ENCODE data around the gene COL26A1. TPM values are rescaled to one million over a fixed set of nuclear protein-coding genes. Genes with fewer than 3 reads are reported as not detected.

The COL26A1 gene
- total and polyA plus RNA-seq, 8 donors, result 0.20 to 0.55 (median 0.31) TPM; not detected in 5

DNA sequence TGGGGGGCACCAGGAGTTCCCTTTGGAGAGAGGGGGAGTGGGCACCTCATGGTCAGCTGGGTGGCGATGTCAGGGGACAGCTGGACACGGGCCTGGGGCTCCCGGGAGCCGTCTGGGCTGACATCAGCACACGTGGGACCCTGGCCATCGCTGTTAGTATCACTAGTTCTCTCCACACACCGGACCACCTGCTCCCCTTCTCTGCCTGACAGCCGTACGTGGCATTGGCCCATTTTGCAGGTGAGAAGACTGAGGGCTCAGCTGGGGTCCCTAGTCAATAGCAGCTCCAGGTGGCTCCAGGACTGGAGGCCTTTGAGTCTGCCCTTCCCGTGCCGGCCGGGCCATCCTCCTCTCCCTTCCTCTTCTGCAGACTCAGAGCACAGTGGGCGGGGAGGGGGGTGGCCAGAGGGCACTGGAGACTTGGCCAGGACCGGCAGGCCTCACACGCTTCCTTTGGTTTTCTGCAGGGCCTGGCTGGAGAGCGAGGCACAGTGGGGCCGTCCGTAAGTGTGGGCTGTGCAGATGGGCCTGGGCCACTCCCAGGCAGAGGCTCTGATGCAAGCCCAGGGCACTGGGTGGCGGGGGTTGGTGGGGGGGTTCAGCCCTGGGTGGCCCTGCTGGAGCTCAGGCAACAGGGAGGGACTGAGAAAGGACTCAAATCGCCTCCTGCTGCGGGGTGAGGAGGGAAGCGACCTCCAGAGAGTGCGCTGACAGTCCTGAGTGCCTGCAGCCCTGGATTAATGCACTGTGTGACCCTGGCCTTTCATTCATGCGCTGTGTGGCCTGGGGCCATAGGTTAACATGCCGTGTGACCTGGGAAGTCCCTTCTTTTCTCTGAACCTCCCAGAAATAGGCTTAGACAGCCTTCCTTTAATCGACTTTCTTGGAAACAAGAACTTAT is 188.2 kb downstream of the COL26A1 start:
- Histone ChIP-seq H3K9me3 (no peaks in the 10 kb centered on the region), H3K27me3 (peaks cover 0 to 29% (median 0%) of the 10 kb centered on the region in 3 donors), H3K4me3 (no peak overlapping the region), H3K27ac (no peak overlapping the region), H3K36me3 (no peaks in the 10 kb centered on the region), H3K4me1 (no peaks in the 10 kb centered on the region)
- 69 to 79% (median 73%) methylated on average over 16 to 26 of the region's 26 CpGs for WGBS, 5 donors
- intact Hi-C loops (cut with DNase I; ENCODE audit: low total_unique reads), result no loop called here
- peak in 1 of 2 donors; percentile 27 for DNase-seq
- TF ChIP-seq, protein P1, sequence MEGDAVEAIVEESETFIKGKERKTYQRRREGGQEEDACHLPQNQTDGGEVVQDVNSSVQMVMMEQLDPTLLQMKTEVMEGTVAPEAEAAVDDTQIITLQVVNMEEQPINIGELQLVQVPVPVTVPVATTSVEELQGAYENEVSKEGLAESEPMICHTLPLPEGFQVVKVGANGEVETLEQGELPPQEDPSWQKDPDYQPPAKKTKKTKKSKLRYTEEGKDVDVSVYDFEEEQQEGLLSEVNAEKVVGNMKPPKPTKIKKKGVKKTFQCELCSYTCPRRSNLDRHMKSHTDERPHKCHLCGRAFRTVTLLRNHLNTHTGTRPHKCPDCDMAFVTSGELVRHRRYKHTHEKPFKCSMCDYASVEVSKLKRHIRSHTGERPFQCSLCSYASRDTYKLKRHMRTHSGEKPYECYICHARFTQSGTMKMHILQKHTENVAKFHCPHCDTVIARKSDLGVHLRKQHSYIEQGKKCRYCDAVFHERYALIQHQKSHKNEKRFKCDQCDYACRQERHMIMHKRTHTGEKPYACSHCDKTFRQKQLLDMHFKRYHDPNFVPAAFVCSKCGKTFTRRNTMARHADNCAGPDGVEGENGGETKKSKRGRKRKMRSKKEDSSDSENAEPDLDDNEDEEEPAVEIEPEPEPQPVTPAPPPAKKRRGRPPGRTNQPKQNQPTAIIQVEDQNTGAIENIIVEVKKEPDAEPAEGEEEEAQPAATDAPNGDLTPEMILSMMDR (IDR thresholded peaks at IDR 0.05), result no peak
- TF ChIP-seq POLR2A (IDR thresholded peaks at IDR 0.05), result no peak
- no peak for TF ChIP-seq EP300 (IDR thresholded peaks at IDR 0.05)
- TF ChIP-seq POLR2AphosphoS5 (IDR thresholded peaks at IDR 0.05), result no peak

DNA sequence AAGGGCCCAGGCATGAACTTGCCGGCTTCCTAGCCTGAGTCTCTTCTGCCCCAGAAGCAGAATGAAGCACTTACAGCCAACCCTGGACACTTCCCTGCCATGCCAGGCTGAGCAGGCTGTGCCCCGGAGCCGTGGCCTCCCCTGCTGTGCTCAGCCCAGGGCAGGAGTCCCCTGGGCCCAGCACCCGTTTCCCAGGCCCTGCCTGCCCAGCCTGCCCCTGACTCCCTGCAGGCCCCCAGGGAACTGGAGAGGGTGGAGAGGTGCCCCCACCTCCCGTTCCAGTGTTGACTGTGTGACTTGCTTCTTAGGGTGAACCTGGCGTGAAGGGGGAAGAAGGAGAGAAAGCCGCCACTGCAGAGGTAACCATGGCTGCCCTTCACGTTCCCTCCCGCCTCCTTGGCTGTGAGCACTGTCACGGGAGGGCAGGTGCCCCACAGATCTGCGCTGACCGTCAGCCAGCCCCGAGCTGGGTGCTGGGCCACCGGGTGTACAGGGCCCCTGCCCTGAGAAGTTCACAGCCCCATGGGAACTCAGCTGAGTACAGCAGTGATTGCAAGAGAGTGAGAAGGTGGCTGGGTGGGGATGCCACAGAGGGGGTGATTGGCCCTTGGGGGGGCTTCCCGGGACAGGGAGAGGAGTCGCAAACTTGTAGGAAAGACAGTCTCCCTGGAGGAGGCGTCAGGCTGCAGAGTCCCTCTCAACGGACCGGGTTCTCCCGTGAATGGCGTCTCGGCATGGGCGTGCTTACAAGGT is 190.5 kb downstream of the COL26A1 start:
- 80 to 88% (median 84%) methylated on average over 16 to 23 of the region's 23 CpGs for WGBS, 5 donors
- Histone ChIP-seq H3K27me3 (peaks cover 0 to 30% (median 0%) of the 10 kb centered on the region in 3 donors), H3K9me3 (no peaks in the 10 kb centered on the region), H3K4me1 (no peaks in the 10 kb centered on the region), H3K4me3 (no peak overlapping the region), H3K27ac (no peak overlapping the region), H3K36me3 (no peaks in the 10 kb centered on the region)
- DNase-seq, result no peak
- intact Hi-C loops (cut with DNase I; ENCODE audit: low total_unique reads), result no loop called here
- TF ChIP-seq EP300 (IDR thresholded peaks at IDR 0.05) (no peak), POLR2AphosphoS5 (IDR thresholded peaks at IDR 0.05) (no peak), POLR2A (IDR thresholded peaks at IDR 0.05) (no peak)
- TF ChIP-seq, protein P1 (IDR thresholded peaks at IDR 0.05), result no peak

DNA sequence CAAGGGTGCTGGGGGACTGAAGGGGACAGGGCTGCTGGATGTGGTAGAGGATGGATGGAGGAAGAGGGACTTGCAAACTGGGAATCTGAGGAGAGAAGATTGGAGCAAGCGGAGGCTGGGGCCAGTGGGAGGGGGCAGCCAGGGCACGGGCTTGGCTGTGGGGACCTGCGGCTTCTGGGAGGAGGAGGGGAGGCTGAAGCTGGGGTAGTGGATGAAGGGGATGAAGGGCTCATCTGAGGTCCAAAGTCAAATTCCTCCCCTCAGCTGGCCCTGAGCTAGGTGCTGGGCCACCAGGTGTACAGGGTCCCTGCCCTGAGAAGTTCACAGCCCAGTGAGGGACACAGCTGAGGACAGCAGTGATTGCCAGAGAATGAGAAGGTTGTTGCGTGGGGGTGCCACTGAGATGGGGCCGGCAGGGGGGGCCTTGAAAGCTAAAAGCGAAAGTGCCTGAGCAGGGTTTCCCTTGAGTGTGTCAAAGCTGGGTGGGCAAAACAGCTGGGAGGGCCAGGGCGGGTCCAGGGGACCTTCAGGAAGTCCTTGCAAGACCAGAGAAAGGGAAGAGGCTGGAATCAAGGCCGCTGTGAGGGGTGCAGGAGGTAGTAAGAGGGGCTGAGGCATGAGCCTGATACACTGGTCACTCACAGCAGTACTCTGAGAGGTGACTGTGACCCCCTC is 191.2 kb downstream of the COL26A1 start:
- intact Hi-C loops (cut with DNase I; ENCODE audit: low total_unique reads), result no loop called here
- H3K9me3 ChIP-seq, result no peaks in the 10 kb centered on the region
- WGBS, 5 donors, result 83 to 89% (median 86%) methylated on average over 8 of the region's 8 CpGs
- H3K4me1 ChIP-seq, result no peaks in the 10 kb centered on the region
- no peak for DNase-seq
- no peak overlapping the region for H3K4me3 ChIP-seq
- TF ChIP-seq EP300 (IDR thresholded peaks at IDR 0.05) (no peak), POLR2AphosphoS5 (IDR thresholded peaks at IDR 0.05) (no peak), POLR2A (IDR thresholded peaks at IDR 0.05) (no peak)
- TF ChIP-seq, protein P1 (IDR thresholded peaks at IDR 0.05), result no peak
- H3K36me3 ChIP-seq, result no peaks in the 10 kb centered on the region
- H3K27ac ChIP-seq, result no peak overlapping the region
- peaks cover 0 to 25% (median 0%) of the 10 kb centered on the region in 3 donors for H3K27me3 ChIP-seq

Data from stomach (tissue), 9 donors.